HEK293 (cell line): ENCODE results near the gene FOXN4.

ENCODE experiments used
- FEZF1 ChIP-seq: fragments of 450-650 bp; formaldehyde crosslinking; IDR thresholded peaks from 2 replicates; pipeline ENCODE4 v1.5.1; 2016; ENCODE audit warnings: missing biosample characterization, missing genetic modification characterization
- KLF16 ChIP-seq: fragments of 450-650 bp; formaldehyde crosslinking; IDR thresholded peaks from 2 replicates; pipeline ENCODE4 v1.5.1; 2017; ENCODE audit warnings: missing biosample characterization, missing genetic modification characterization
- PATZ1 ChIP-seq: fragments of 450-650 bp; formaldehyde crosslinking; IDR thresholded peaks from 2 replicates; pipeline ENCODE4 v1.5.1; 2016; ENCODE audit warnings: missing biosample characterization, missing genetic modification characterization
- SCRT2 ChIP-seq: fragments of 450-650 bp; formaldehyde crosslinking; IDR thresholded peaks from 2 replicates; pipeline ENCODE4 v1.5.1; 2016; ENCODE audit warnings: missing biosample characterization, missing genetic modification characterization
- WT1 ChIP-seq: fragments of 450-650 bp; formaldehyde crosslinking; IDR thresholded peaks from 2 replicates; pipeline ENCODE4 v1.5.1; 2016; ENCODE audit warnings: missing biosample characterization, missing genetic modification characterization
- ZBTB10 ChIP-seq: fragments of 450-650 bp; formaldehyde crosslinking; IDR thresholded peaks from 2 replicates; pipeline ENCODE4 v1.5.1; 2016; ENCODE audit warnings: missing biosample characterization, missing genetic modification characterization
- ZBTB17 ChIP-seq: fragments of 450-650 bp; formaldehyde crosslinking; IDR thresholded peaks from 2 replicates; pipeline ENCODE4 v1.5.1; 2016; ENCODE audit warnings: missing biosample characterization, missing genetic modification characterization
- ZBTB8A ChIP-seq: fragments of 450-650 bp; formaldehyde crosslinking; IDR thresholded peaks from 2 replicates; pipeline ENCODE4 v1.5.1; 2016; ENCODE audit warnings: missing biosample characterization, missing genetic modification characterization
- ZEB2 ChIP-seq: fragments of 450-650 bp; formaldehyde crosslinking; IDR thresholded peaks from 2 replicates; pipeline ENCODE4 v1.5.1; 2016; ENCODE audit warnings: missing biosample characterization, missing genetic modification characterization
- ZNF10 ChIP-seq: fragments of 450-650 bp; formaldehyde crosslinking; IDR thresholded peaks from 2 replicates; pipeline ENCODE4 v1.5.1; 2017; ENCODE audit warnings: missing biosample characterization, missing genetic modification characterization
- ZNF223 ChIP-seq: fragments of 450-650 bp; formaldehyde crosslinking; IDR thresholded peaks from 2 replicates; pipeline ENCODE4 v1.5.1; 2016; ENCODE audit warnings: missing biosample characterization, missing genetic modification characterization
- ZNF362 ChIP-seq: fragments of 450-650 bp; formaldehyde crosslinking; IDR thresholded peaks from 2 replicates; pipeline ENCODE4 v1.5.1; 2016; ENCODE audit warnings: missing biosample characterization, missing genetic modification characterization
- ZNF423 ChIP-seq: fragments of 450-650 bp; formaldehyde crosslinking; IDR thresholded peaks from 2 replicates; pipeline ENCODE4 v1.5.1; 2016; ENCODE audit warnings: missing biosample characterization, missing genetic modification characterization
- ZNF488 ChIP-seq: fragments of 450-650 bp; formaldehyde crosslinking; IDR thresholded peaks from 2 replicates; pipeline ENCODE4 v1.5.1; 2016; ENCODE audit warnings: missing biosample characterization, missing genetic modification characterization
- ZNF501 ChIP-seq: fragments of 450-650 bp; formaldehyde crosslinking; IDR thresholded peaks from 2 replicates; pipeline ENCODE4 v1.5.1; 2016; ENCODE audit warnings: missing biosample characterization, missing genetic modification characterization
- ZNF518A ChIP-seq: fragments of 450-650 bp; formaldehyde crosslinking; conservative IDR thresholded peaks from 2 replicates; pipeline ENCODE4 v1.5.1; 2016; ENCODE audit warnings: low read depth, missing biosample characterization, missing genetic modification characterization
- ZNF561 ChIP-seq: fragments of 450-650 bp; IDR thresholded peaks from 2 replicates; pipeline ENCODE4 v1.5.1; 2018; ENCODE audit warnings: missing biosample characterization, missing genetic modification characterization, borderline replicate concordance
- ZNF596 ChIP-seq: fragments of 450-650 bp; IDR thresholded peaks from 2 replicates; pipeline ENCODE4 v1.5.0; 2018; ENCODE audit warnings: missing biosample characterization, mild to moderate bottlenecking, missing genetic modification characterization, moderate library complexity
- ZNF639 ChIP-seq: fragments of 450-650 bp; formaldehyde crosslinking; IDR thresholded peaks from 2 replicates; pipeline ENCODE4 v1.5.1; 2016; ENCODE audit warnings: missing biosample characterization, missing genetic modification characterization
- ZNF792 ChIP-seq: fragments of 450-650 bp; formaldehyde crosslinking; IDR thresholded peaks from 2 replicates; pipeline ENCODE4 v1.5.1; 2016; ENCODE audit warnings: missing biosample characterization, missing genetic modification characterization
- ZNF837 ChIP-seq: fragments of 450-650 bp; formaldehyde crosslinking; IDR thresholded peaks from 2 replicates; pipeline ENCODE4 v1.5.1; 2016; ENCODE audit warnings: missing biosample characterization, missing genetic modification characterization

FOXN4 gene

GRCh38 chr12:109291521-109292341 lies 17.4 kb downstream of the FOXN4 start (continued):
- TF ChIP-seq PATZ1 = peak; percentile 90
- peak; percentile 87 for TF ChIP-seq FEZF1 (tag by site-specific recombination)
- no peak for TF ChIP-seq ZNF639 (tag by site-specific recombination)
- peak; percentile 64; the same call in 1 of the 2 replicates for TF ChIP-seq ZNF10 (tag by site-specific recombination)
- TF ChIP-seq ZNF596 = no peak
- peak; percentile 55; the same call in 1 of the 2 replicates for TF ChIP-seq ZNF501
- no peak for TF ChIP-seq ZNF792 (tag by site-specific recombination)
- no peak for TF ChIP-seq ZNF837
- TF ChIP-seq ZBTB17 (tag by site-specific recombination) = peak; percentile 57; the same call in 1 of the 2 replicates
- TF ChIP-seq ZNF423 (tag by site-specific recombination) = peak; percentile 74
- TF ChIP-seq ZBTB8A (tag by site-specific recombination) = peak; percentile 46; the same call in 1 of the 2 replicates
- no peak for TF ChIP-seq ZNF518A (tag by site-specific recombination)
- 0 out of 2 replicates have a peak, but pooled peaks have one; percentile 35 for TF ChIP-seq KLF16
- TF ChIP-seq ZNF223 (tag by site-specific recombination) = no peak
- no peak for TF ChIP-seq ZNF488
- no peak for TF ChIP-seq ZNF362 (tag by site-specific recombination)
- 0 out of 2 replicates have a peak, but pooled peaks have one; percentile 18 for TF ChIP-seq SCRT2 (tag by site-specific recombination)
- TF ChIP-seq ZBTB10 (tag by site-specific recombination) = no peak
- peak; percentile 64; the same call in 1 of the 2 replicates for TF ChIP-seq ZNF561 (tag by site-specific recombination)
- TF ChIP-seq WT1 = peak; percentile 89
- peak; percentile 37; the same call in 1 of the 2 replicates for TF ChIP-seq ZEB2 (tag by site-specific recombination)
